Measurements from ENCODE around the gene DDX10.

DDX10 gene

GRCh38 chr11:108947654-108948570 is 283.0 kb downstream of the DDX10 start:
- no peak for DNase-seq

- no peak for DNase-seq
Measured at GRCh38 chr11:108958368-108959104, 293.7 kb downstream of the DDX10 start.

DNA sequence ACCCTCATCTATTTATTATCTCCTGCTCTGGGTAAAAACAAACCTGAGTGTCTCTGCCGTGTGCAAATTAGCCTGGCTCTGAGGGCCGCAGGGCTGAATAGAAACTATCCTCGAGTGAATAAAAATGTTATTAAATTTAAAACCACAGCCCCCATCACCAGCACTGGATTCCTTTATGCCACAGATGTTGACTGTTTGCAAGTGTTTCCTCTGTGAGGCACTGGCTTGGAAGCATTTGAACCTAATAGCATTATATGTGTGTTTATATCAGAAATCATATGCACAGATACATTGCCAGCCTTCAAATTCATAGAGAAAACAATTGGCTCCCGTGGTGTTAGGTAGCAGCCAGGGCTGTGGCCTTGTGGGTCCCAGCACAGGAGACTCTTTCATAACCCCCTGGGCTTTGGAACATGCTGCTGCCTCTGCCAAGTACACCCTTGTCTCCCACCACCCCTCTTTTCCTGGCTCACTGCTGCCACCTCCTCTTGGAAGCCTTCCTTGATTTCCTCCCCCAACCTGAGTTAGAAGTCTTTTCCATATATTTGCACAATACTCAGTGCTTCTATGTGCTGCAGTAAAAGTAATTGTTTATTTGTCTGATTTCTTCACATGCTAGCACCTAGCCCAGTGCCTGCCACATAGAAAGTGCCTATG is 294.4 kb downstream of the DDX10 start:
- no peak for DNase-seq

DNA sequence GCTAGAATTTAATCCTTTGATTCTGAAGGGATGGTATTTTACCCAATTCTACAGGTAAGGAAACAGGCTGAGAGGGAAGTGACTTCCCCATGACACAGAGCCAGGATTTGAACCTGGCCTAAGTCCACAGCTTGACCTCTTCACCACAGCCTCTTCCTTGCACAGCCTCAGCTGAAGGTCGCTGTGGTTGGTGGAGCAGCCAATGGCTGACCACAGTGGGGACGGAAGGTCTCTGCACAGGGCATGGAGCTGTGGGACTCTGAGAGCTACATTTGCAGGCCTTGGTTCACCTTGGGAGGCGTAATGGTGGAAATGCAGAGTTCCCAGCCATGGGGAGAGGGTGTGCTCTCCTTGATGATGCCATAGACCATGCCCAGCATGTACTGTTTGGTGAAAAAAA is 295.0 kb downstream of the DDX10 start:
- no peak for DNase-seq

- DNase-seq: no peak
Measured at GRCh38 chr11:108960501-108960900, 295.6 kb downstream of the DDX10 start.

DNA sequence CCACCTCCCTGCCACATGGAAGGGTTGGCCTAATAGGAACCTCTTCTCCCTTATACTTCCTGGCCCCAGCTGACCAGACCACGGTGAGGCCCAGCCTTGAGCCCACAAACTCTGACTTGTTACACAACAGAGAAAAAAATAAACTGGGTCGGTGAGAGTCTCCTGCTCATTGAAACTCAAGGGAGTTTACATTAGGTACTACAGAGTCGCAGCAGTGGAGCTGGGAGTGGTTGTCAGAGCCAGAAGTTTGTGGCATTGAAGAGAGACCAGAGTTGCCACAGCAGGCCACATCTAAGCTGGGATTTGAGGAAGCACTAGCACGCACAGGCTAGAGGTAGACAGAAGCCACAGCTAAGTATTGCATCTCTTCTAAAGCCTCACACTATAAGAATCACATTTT is 296.2 kb downstream of the DDX10 start:
- DNase-seq: no peak

- DNase-seq: no peak
Measured at GRCh38 chr11:108963118-108963517, 298.2 kb downstream of the DDX10 start.

GRCh38 chr11:108965306-108966001 is 300.6 kb downstream of the DDX10 start:
- no peak for DNase-seq

DNA sequence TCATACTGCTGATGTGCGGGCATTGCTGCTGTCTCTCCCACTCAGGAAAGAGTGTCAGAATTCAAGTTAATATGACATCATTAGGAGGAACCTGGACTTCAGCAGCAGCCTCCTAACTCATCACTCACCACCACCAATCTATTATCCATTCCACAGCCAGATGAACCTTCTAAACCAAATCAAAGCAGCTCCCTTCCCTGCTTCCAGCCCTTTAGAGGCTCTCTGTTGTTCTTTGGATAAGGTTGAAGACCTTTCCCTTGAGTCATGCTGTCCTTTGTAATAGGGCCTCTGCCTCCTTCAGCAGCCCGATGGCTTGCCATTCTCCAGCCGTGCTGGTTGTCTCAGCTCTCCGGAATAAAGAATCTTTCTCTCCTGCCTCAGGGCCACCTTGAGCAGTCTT is 301.3 kb downstream of the DDX10 start:
- DNase-seq: no peak

GRCh38 chr11:108966978-108967377 is 302.1 kb downstream of the DDX10 start:
- no peak for DNase-seq

GRCh38 chr11:108967571-108967970 is 302.7 kb downstream of the DDX10 start:
- no peak for DNase-seq

DNA sequence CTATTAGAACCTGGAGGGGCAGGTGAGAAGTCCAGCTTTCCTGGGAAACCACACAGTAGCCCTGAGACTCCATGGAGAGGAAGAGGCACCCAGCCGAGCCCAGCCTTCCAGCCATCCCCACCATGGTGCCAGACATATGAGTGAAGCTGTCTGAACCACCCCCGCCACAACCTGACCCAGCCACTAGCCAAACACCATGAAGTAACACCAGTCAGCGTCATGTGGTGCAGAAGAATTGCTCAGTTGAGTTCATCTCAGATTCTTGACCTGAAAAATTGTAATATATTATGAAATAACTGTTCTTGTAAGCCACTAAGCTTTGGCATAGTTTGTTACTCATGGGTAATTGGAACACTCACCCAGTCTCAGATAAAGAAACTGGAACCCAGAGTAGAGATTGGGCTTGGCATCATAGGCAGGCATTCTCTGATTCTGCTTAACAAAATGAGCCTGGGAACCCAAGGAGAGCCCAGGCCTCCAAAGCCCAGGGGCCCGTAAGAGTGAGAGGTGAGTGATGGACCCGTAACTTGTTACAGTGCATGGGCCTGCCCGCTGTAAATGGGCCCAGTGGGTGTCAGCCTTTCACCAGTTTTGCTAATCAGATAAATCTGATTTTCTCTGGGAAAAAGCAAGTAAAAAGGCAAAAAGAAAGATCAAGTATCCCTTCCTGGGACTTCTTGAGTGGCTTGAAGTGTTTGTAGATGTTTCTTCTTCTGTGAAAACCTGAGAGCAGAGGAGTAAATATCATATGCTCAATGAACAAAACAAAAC is 305.5 kb downstream of the DDX10 start:
- no peak for DNase-seq

- DNase-seq: no peak
Measured at GRCh38 chr11:108973402-108974162, 308.7 kb downstream of the DDX10 start.

- DNase-seq: no peak
Measured at GRCh38 chr11:108975026-108975425, 310.2 kb downstream of the DDX10 start.

- DNase-seq: no peak
Measured at GRCh38 chr11:108975641-108976071, 310.8 kb downstream of the DDX10 start.

DNA sequence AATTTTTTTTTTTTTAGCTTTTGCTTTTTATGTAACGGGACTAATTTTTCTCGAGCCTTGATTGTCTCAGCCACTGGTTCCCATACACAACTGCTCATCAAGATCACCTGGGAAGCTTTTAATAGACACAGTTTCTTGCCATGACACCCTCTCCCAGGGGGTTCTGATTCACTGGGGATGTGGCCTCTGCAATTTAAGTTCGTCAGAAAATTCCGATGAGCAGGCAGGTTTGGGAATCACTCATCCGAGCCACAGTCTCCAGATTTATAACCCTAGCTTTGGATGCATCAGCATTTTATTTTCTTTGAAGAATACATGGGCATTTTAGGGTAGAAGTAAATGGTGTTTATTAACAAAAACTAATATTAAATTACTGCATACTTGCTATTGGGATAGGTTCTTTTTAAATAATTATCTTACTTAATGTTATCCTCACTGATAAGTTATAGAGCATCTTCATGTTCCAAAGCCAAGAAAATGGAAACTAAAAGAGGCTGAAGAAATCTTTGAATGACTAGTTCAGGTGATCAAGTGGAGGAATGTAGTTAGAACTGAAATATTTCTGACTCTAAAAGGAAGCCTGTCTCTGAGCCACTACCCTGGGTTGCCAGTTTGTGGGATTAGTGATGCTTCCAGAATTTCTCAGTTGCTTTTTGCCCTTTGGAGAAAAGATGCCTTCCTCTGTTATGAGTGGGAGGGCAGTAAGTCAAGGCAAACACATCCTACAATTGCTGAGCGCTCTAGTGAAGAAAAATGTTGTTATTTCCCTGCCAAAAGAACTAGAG is 319.0 kb downstream of the DDX10 start:
- DNase-seq: no peak

GRCh38 chr11:108984523-108984922 is 319.7 kb downstream of the DDX10 start:
- no peak for DNase-seq

GRCh38 chr11:108985236-108985944 is 320.5 kb downstream of the DDX10 start:
- no peak for DNase-seq

DNA sequence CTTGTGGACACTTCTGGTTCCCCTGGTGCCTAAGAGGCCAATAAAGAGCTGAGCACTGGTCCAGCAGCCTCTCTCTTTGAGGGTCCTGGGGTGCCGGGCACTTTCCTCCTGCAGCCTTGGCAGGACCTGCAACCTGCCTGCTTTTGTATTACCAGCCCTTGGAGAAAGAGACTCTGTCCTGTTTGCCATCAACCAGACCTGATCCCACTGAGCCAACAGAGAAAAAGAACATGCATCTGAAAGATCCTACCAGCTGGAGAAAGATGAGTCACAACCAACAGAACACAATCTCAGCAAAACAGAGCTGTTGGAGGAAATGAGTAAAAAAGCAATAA is 321.0 kb downstream of the DDX10 start:
- no peak for DNase-seq

All from stimulated activated CD4-positive, alpha-beta T cell treated with anti-CD3 and anti-CD28 coated beads, Interleukin-15, amount 100 ng/mL, for 24 hours (primary cell).